Prostate gland (tissue), 2 donors: ENCODE results near the gene B3GNT2.

Source experiments
- CTCF ChIP-seq, 4 experiments: fragments of 200-600 bp in 2 of 4; fragments of 450-650 bp in 2 of 4; sonication (generic) in 2 of 4; IDR thresholded peaks; 1 replicate in 3 of 4; 2 replicates in 1 of 4; pipeline ENCODE4 v1.5.1; 2016 to 2019; ENCODE audit warnings: antibody characterized with exemption in 4 of 4, mild to moderate bottlenecking in 2 of 4, moderate library complexity in 2 of 4
- POLR2A ChIP-seq: fragments of 450-650 bp; IDR thresholded peaks from one replicate; pipeline ENCODE4 v1.6.1; 2016; ENCODE audit warnings: antibody characterized with exemption, mild to moderate bottlenecking
- POLR2AphosphoS5 ChIP-seq: sonication (generic); formaldehyde crosslinking; IDR thresholded peaks from one replicate; pipeline ENCODE4 v1.6.1; 2017; ENCODE audit warnings: antibody characterized with exemption

DNA sequence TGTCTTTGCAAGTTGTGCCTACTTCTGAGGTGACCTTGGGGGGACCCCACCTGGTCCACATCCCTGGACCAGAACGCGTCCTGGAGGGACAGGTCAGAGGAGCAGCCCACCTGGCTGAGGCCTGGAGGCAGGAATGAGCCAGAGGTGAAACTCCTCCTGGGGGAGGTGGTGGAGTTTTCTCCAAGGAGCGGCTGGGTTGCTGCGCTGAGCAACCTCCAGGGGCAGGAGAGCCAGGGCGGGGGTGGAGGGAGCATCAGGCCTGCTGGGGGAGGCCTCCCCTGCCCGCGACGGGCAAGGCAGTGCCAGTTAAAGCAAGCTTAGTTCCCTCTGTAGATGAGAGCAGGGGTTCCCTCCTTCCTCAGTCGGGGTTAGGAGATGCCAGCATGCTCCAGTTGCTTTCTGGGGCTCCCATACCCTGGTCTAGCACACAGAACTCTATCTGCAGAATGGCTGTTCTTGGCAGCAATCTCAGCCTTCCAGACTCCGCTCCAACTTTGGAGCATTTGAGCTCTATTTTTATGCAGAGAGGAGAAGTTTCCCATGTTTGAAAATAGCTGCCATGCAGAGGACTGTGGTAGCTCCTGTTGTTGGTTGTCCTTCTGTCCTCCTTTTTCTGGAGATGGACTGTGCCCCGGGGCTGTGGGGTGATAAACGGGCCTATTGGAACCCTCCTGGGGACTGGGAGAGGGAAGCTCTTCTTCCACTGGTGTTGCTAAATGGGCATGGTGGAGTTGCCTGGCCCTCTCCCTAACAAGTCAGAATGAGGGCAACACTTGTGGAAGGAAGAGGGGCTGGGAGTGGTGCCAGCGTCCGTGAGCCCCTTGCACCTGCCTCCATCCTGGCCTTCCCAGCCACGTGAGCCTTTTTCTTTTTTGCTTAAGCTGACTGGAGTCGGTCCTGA is 39.1 kb downstream of the B3GNT2 start:
- TF ChIP-seq CTCF (IDR thresholded peaks at IDR 0.05) (no peak), POLR2A (no peak), POLR2AphosphoS5 (no peak)
